Epithelial cell of proximal tubule (primary cell): ENCODE results near the gene UBE2F. TPM values are rescaled to one million over a fixed set of nuclear protein-coding genes. Genes with fewer than 3 reads are reported as not detected.

ENCODE experiments used
- DNase-seq: peaks from one replicate; pipeline ENCODE4 v3.0.0-alpha.2; 2011; ENCODE audit warnings: low read depth
- H3K4me3 ChIP-seq: 2 replicates; pipeline ENCODE4 v1.5.1; 2011; ENCODE audit warnings: low read depth, mild to moderate bottlenecking, low read length
- CTCF ChIP-seq: conservative IDR thresholded peaks from 2 replicates; pipeline ENCODE4 v1.5.1; 2012; ENCODE audit warnings: low read depth, mild to moderate bottlenecking, low read length
- total RNA-seq: library from RNA; depleted of rRNA; stranded (reverse); fragments of >200 nt; gene quantifications from 2 replicates; pipeline ENCODE4 v1.2.3, GENCODE V29; 2015

UBE2F gene
- total RNA-seq, 1 donor from 2014 or later, result 54.8 TPM

GRCh38 chr2:237923481-237924163, 43.2 kb upstream of the UBE2F start:
- peak overlapping the region; percentile 43 for H3K4me3 ChIP-seq
- no peak for DNase-seq
- peak; percentile 84 for TF ChIP-seq CTCF

- H3K4me3 ChIP-seq, result no peak overlapping the region
- TF ChIP-seq CTCF, result no peak
- no peak for DNase-seq
Observed at GRCh38 chr2:237924164-237924534, 42.7 kb upstream of the UBE2F start.

GRCh38 chr2:237927135-237927534, 39.7 kb upstream of the UBE2F start:
- no peak overlapping the region for H3K4me3 ChIP-seq
- no peak for DNase-seq
- no peak for TF ChIP-seq CTCF

- DNase-seq, result no peak
- no peak for TF ChIP-seq CTCF
- H3K4me3 ChIP-seq, result no peak overlapping the region
Observed at GRCh38 chr2:237927986-237928385, 38.8 kb upstream of the UBE2F start.

- TF ChIP-seq CTCF, result no peak
- DNase-seq, result no peak
- no peak overlapping the region for H3K4me3 ChIP-seq
Observed at GRCh38 chr2:237929979-237930378, 36.8 kb upstream of the UBE2F start.

- DNase-seq, result no peak
- no peak overlapping the region for H3K4me3 ChIP-seq
- no peak for TF ChIP-seq CTCF
Observed at GRCh38 chr2:237931205-237931721, 35.6 kb upstream of the UBE2F start.

GRCh38 chr2:237932731-237933131, 34.1 kb upstream of the UBE2F start:
- TF ChIP-seq CTCF, result no peak
- DNase-seq, result no peak
- no peak overlapping the region for H3K4me3 ChIP-seq
